RWPE1 (cell line): ENCODE data around the gene NTN1.

ENCODE experiments used
- CTCF ChIA-PET: fragments of 350-600 bp; sonication (Branson Sonifier 250); formaldehyde crosslinking; extraction: SDS; loops from one replicate; lab custom pipeline; 2021; lab: Yijun Ruan, JAX
- POLR2A ChIA-PET: fragments of 400-600 bp; formaldehyde crosslinking; extraction: SDS; loops from one replicate; lab custom pipeline; 2020; ENCODE audit warnings: antibody characterized with exemption; ENCODE audit not compliant: low non-redundant PET; lab: Yijun Ruan, JAX
- DNase-seq: peaks from one replicate; pipeline ENCODE4 v3.0.0; 2012; ENCODE audit warnings: low spot score
- H3K27ac ChIP-seq: fragments of 450-650 bp; 2 replicates; pipeline ENCODE4 v1.5.1; 2017
- CTCF ChIP-seq: fragments of 450-650 bp; conservative IDR thresholded peaks from 2 replicates; pipeline ENCODE4 v1.5.1; 2017; ENCODE audit warnings: low read depth, mild to moderate bottlenecking

Gene NTN1

GRCh38 chr17:9022573-9023391 lies 1.5 kb downstream of the NTN1 start:
- no peak for TF ChIP-seq CTCF
- no peak for DNase-seq
- POLR2A ChIA-PET = no interaction called here

DNA sequence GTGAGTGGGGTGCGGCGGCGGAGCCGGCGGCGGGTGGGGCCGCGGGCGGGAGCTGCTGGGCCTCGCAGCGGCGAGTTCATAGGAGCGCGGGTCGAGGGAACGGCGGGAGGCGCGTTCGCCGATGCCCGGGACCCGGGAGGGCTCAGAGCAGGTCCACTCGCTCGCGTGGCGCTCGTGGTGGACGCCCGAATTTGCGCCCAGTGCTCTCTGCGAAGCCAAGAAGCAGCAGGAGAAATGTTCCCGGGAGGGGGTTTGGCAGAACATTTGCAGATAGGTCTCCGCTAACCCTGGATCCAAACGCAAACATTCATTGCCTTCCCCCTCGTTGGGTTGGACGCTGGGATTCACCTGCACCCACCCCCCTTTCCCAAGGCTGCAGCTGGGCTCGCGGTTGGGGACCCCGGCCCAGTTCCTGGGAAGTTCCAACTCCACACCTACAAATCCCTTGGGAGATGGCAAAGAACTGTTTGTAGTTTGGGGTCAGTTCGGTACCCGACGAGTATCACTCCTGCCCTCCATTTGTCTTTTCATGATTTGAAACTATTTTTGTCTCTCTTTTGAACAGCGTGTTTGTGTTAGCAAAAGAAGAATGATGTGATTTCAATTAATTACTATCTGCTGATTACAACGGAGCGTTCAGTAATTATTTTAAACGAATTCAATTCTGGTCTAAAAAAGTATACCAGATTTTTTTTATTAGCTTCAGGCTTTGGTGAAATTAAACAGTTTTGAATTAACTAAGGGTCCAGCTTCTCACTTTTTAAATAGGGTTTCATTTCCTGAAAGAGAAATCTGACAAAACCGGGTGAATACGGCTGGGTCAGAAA lies 2.3 kb downstream of the NTN1 start:
- no peak for TF ChIP-seq CTCF
- POLR2A ChIA-PET = no interaction called here
- no peak for DNase-seq
- CTCF ChIA-PET = interaction anchor here (0.7 kb wide), 1 partner anchor 28 kb away, joined by 3 read pairs; no protein-coding TSS in a partner anchor
- H3K27ac ChIP-seq = no peak overlapping the region

More at GRCh38 chr17:9022573-9023391, 1.5 kb downstream of the NTN1 start:
- no peak overlapping the region for H3K27ac ChIP-seq
- CTCF ChIA-PET = no interaction called here

GRCh38 chr17:9024497-9024896 lies 3.2 kb downstream of the NTN1 start:
- DNase-seq = no peak
- H3K27ac ChIP-seq = no peak overlapping the region
- CTCF ChIA-PET = interaction anchor here (0.6 kb wide), 1 partner anchor 1077 kb away, joined by 3 read pairs; no protein-coding TSS in a partner anchor
- POLR2A ChIA-PET = no interaction called here
- TF ChIP-seq CTCF = no peak

DNA sequence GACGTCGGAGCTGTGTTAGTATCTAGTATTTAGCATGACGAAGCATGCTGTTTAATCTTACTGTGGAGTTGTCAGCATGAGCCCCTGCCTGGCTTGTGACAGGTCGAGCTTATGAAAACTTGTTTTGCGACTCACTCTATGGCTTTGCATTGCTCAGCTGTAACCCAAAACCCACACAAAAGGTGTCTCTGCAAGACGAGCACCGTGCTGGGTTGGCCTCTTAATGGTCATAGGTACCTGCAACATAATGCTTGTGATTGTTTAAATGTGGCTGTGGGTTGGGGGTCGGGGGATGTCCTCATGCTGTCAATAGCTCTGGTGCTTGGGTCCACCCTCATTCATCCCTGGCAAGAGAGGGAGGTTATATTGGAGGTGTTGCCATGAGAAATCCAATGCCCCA lies 5.4 kb downstream of the NTN1 start:
- no peak for TF ChIP-seq CTCF
- ChIA-PET POLR2A (interaction anchor here (0.7 kb wide), 1 partner anchor 37 kb away, joined by 10 read pairs; no protein-coding TSS in a partner anchor), CTCF (interaction anchor here (0.7 kb wide), 2 partner anchors 22 to 416 kb away, joined by 3 read pairs; no protein-coding TSS in a partner anchor)
- no peak overlapping the region for H3K27ac ChIP-seq
- no peak for DNase-seq

DNA sequence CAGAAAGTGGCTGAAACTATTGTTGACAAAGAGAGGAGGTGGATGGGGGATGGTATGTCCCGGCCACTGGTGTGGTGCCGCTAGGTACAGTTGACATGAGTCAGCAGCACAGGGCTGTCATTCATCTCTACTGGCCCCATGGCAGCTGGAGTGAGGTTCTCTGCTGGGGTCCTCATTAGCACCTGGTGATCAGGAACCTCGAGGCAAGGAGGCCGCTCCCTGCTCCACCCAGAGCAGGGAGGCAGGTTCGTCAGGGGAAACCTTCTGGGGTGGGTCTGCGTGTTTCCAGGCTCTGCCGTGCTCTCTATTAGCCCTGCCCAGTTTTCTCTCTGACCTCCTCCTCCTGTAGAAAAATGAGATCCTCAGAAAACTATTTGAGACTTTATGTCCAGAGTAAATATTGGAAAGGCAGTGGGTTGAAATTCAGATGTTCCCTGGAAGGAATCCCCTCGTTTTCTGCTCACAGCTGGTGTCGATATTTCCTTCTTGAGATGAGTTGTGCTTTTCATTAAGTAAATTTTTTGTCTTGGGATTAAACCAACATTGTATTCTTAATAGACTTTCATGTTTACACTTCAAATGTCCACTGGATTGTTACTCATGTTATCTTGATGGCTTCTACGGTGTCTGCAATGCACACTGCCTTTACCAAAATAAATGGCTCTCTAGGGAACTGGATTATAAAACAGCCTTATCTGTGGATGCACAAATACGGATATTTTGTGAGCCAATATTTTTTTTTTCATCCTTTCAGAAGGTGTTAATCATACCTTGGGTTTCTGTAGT lies 7.1 kb downstream of the NTN1 start:
- POLR2A ChIA-PET = no interaction called here
- TF ChIP-seq CTCF = no peak
- H3K27ac ChIP-seq = no peak overlapping the region
- CTCF ChIA-PET = no interaction called here
- no peak for DNase-seq
